Activated naive CD4-positive, alpha-beta T cell treated with anti-CD3 and anti-CD28 coated beads, Interleukin-2, amount 50 U/mL, for 72 hours (primary cell): Measurements from ENCODE around the gene ULK1. TPM values are rescaled to one million over a fixed set of nuclear protein-coding genes. Genes with fewer than 3 reads are reported as not detected.
A peak's percentile ranks its signal among the peaks of the same experiment; 100 is the strongest.
"Not testable (repeated sequence)": the region's sequence is repeated elsewhere in the genome, so short reads cannot be mapped to it uniquely, and the experiment has no call there.

Experiments used
- ATAC-seq, 2 donors: fragments of 150-1000 bp; cut with Tn5 transposase; 2 replicates each; pipeline ENCODE4 v1.10.0; 2021; ENCODE audit warnings: mild to moderate bottlenecking in 2 of 2, moderate library complexity in 2 of 2
- DNase-seq, 2 donors: peaks; one replicate each; pipeline ENCODE4 v3.0.0; 2021 to 2022; ENCODE audit warnings: low spot score in 2 of 2
- H3K27ac Mint-ChIP-seq, 2 donors: one replicate each; pipeline ENCODE4 v1.8.0; 2022; ENCODE audit warnings: mild to moderate bottlenecking in 2 of 2, mixed read lengths in 2 of 2
- H3K36me3 Mint-ChIP-seq, 2 donors: one replicate each; pipeline ENCODE4 v1.8.0; 2022; ENCODE audit warnings: mixed read lengths in 2 of 2
- H3K9me3 Mint-ChIP-seq, 2 donors: one replicate each; pipeline ENCODE4 v1.8.0; 2022; ENCODE audit warnings: mixed read lengths in 2 of 2
- total RNA-seq, 2 donors: library from RNA; stranded (reverse); gene quantifications; one replicate each; pipeline ENCODE4 v1.2.3, GENCODE V29; 2022

ULK1 gene
- total RNA-seq, 2 donors from 2014 or later = 17.1 to 33.9 TPM

- Mint-ChIP-seq H3K36me3 (peaks cover 4 to 7% of the 10 kb centered on the region in 2 donors), H3K9me3 (no peaks in the 10 kb centered on the region), H3K27ac (peak overlapping the region; percentile 28 to 86)
- peak in 1 of 2 donors; percentile 16 for ATAC-seq
- no peak for DNase-seq
These were observed 65.5 kb downstream of the ULK1 start for GRCh38 chr12:131959641-131960589.

GRCh38 chr12:131960590-131961325, 66.3 kb downstream of the ULK1 start:
- not testable (repeated sequence) for H3K36me3 Mint-ChIP-seq, ATAC-seq, DNase-seq, H3K9me3 Mint-ChIP-seq
- peak overlapping the region in 1 of 2 donors; percentile 65 for H3K27ac Mint-ChIP-seq

GRCh38 chr12:131961328-131961727, 66.9 kb downstream of the ULK1 start:
- peak in 1 of 2 donors; percentile 1 for DNase-seq
- H3K36me3 Mint-ChIP-seq, H3K9me3 Mint-ChIP-seq, ATAC-seq: not testable (repeated sequence)
- H3K27ac Mint-ChIP-seq = peak overlapping the region in 1 of 2 donors; percentile 78

GRCh38 chr12:131962069-131962468, 67.6 kb downstream of the ULK1 start:
- peaks cover 6 to 7% of the 10 kb centered on the region in 2 donors for H3K36me3 Mint-ChIP-seq
- H3K9me3 Mint-ChIP-seq = no peaks in the 10 kb centered on the region
- DNase-seq (no peak), ATAC-seq (no peak)
- H3K27ac Mint-ChIP-seq = peak overlapping the region; percentile 3 to 78

- Mint-ChIP-seq H3K9me3 (no peaks in the 10 kb centered on the region), H3K27ac (peak overlapping the region in 1 of 2 donors; percentile 88), H3K36me3 (peaks cover 6 to 7% of the 10 kb centered on the region in 2 donors)
- ATAC-seq (no peak), DNase-seq (no peak)
These were observed 69.0 kb downstream of the ULK1 start for GRCh38 chr12:131963381-131963780.

- no peak for ATAC-seq
These were observed 70.7 kb downstream of the ULK1 start for GRCh38 chr12:131965073-131965472.

GRCh38 chr12:131971226-131971625, 76.8 kb downstream of the ULK1 start:
- no peak overlapping the region for H3K27ac Mint-ChIP-seq
- ATAC-seq (no peak), DNase-seq (no peak)
- H3K36me3 Mint-ChIP-seq = no peaks in the 10 kb centered on the region
- H3K9me3 Mint-ChIP-seq = no peaks in the 10 kb centered on the region

More at GRCh38 chr12:131965073-131965472, 70.7 kb downstream of the ULK1 start:
- H3K27ac Mint-ChIP-seq = no peak overlapping the region
- H3K36me3 Mint-ChIP-seq = peaks cover 6 to 7% of the 10 kb centered on the region in 2 donors
- H3K9me3 Mint-ChIP-seq = no peaks in the 10 kb centered on the region
- DNase-seq = no peak

Other genes starting within 250 kb of the ULK1 start
- 10 to 100 TPM; 54.9 to 64.0 TPM for gene SFSWAP, start 183.5 kb upstream of the ULK1 start, total RNA-seq
- not detected for gene MMP17, start 66.2 kb upstream of the ULK1 start, total RNA-seq
- gene PUS1, start 34.7 kb downstream of the ULK1 start, total RNA-seq = 10 to 100 TPM; 16.6 to 49.9 TPM
- gene EP400, start 55.3 kb downstream of the ULK1 start, total RNA-seq = 10 to 100 TPM; 55.6 to 57.4 TPM
- gene DDX51, start 249.7 kb downstream of the ULK1 start, total RNA-seq = 10 to 100 TPM; 22.0 to 34.5 TPM
- gene NOC4L, start 249.8 kb downstream of the ULK1 start, total RNA-seq = 10 to 100 TPM; 21.0 to 29.3 TPM